ENCODE data around the gene INPP5E. TPM values are rescaled to one million over a fixed set of nuclear protein-coding genes. Genes with fewer than 3 reads are reported as not detected.

The INPP5E gene
- total RNA-seq, 1 donor from 2014 or later = 23.3 TPM

- Mint-ChIP-seq H3K27ac (no peak overlapping the region), H3K4me3 (no peak overlapping the region), H3K4me1 (peaks cover 21% of the 10 kb centered on the region), H3K36me3 (peaks cover 3% of the 10 kb centered on the region), H3K9me3 (no peaks in the 10 kb centered on the region), H3K27me3 (ENCODE audit: low read depth) (no peaks in the 10 kb centered on the region)
- TF ChIP-seq, protein P1, sequence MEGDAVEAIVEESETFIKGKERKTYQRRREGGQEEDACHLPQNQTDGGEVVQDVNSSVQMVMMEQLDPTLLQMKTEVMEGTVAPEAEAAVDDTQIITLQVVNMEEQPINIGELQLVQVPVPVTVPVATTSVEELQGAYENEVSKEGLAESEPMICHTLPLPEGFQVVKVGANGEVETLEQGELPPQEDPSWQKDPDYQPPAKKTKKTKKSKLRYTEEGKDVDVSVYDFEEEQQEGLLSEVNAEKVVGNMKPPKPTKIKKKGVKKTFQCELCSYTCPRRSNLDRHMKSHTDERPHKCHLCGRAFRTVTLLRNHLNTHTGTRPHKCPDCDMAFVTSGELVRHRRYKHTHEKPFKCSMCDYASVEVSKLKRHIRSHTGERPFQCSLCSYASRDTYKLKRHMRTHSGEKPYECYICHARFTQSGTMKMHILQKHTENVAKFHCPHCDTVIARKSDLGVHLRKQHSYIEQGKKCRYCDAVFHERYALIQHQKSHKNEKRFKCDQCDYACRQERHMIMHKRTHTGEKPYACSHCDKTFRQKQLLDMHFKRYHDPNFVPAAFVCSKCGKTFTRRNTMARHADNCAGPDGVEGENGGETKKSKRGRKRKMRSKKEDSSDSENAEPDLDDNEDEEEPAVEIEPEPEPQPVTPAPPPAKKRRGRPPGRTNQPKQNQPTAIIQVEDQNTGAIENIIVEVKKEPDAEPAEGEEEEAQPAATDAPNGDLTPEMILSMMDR (IDR thresholded peaks at IDR 0.05; ENCODE audit: unreplicated experiment) = no peak
- no peak for DNase-seq (ENCODE audit: low spot score in 2 of 2, unreplicated experiment in 2 of 2)
Measured at GRCh38 chr9:136434580-136435169, 5.0 kb downstream of the INPP5E start.

DNA sequence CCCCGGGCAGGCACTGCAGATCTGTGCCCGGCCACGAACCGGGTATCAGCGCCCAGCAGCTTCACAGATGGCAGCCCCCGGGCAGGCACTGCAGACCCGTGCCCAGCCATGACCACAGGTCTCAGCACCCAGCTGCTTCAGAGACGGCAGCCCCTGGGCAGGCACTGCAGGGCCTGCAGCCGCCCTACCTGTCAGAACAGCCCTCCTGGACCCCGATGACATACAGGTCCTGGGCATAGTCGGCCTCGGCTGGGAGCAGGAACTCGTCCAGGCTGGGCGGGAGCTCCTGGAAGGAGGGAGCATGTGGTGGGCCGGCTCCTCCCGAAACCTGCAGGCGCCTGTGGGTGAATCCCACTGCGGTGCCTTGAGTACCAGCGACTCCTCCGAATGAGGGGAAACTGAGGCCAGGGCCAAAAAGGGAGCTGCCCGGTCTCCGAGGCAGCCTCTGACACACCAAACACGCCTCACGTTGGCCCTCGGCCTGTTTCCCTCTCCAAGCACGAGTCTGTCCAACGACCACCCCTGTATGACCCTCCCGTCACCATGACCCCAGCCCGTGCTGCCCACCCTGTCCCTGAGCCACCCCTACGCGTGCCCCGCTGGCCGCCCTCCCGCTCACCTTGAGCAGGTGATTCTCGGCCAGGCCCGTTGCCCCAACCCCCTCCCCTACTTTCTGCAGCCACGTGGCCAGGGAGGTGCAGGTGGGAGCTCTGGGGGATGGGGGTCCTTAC lies 5.6 kb downstream of the INPP5E start:
- Mint-ChIP-seq H3K4me1 (peaks cover 21% of the 10 kb centered on the region), H3K9me3 (no peaks in the 10 kb centered on the region), H3K36me3 (peaks cover 3% of the 10 kb centered on the region), H3K27ac (no peak overlapping the region), H3K27me3 (ENCODE audit: low read depth) (no peaks in the 10 kb centered on the region), H3K4me3 (no peak overlapping the region)
- no peak for DNase-seq (ENCODE audit: low spot score in 2 of 2, unreplicated experiment in 2 of 2)
- TF ChIP-seq, protein P1 (IDR thresholded peaks at IDR 0.05; ENCODE audit: unreplicated experiment) = no peak

- no peak overlapping the region for H3K27ac Mint-ChIP-seq
- no peaks in the 10 kb centered on the region for H3K9me3 Mint-ChIP-seq
- H3K27me3 Mint-ChIP-seq (ENCODE audit: low read depth) = no peaks in the 10 kb centered on the region
- TF ChIP-seq, protein P1 (IDR thresholded peaks at IDR 0.05; ENCODE audit: unreplicated experiment) = no peak
- H3K4me1 Mint-ChIP-seq = peaks cover 18% of the 10 kb centered on the region
- no peak overlapping the region for H3K4me3 Mint-ChIP-seq
- no peak for DNase-seq (ENCODE audit: low spot score in 2 of 2, unreplicated experiment in 2 of 2)
- H3K36me3 Mint-ChIP-seq = peaks cover 6% of the 10 kb centered on the region
Measured at GRCh38 chr9:136433043-136433715, 6.5 kb downstream of the INPP5E start.

DNA sequence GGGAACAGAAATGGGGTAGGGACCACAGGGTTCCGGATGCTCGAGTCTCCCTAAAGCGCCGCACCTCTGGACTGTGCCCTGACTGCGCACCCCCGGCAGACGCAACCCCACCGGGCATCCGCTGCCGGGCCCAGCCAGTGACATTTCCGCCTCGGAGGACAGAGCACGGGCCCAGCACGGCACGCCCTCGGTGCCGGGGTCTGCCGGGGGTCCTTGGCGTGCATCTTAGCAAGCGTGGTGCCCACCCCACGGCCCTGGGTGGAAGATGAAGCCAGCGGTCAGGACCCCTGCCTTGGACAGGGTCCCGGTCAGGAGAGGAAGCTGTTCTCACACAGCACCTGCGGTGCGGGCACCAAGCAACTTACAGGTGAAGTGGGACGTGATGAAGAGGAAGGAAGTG lies 7.1 kb downstream of the INPP5E start:
- peaks cover 6% of the 10 kb centered on the region for H3K36me3 Mint-ChIP-seq
- H3K27me3 Mint-ChIP-seq (ENCODE audit: low read depth) = no peaks in the 10 kb centered on the region
- H3K27ac Mint-ChIP-seq = no peak overlapping the region
- no peaks in the 10 kb centered on the region for H3K9me3 Mint-ChIP-seq
- no peak overlapping the region for H3K4me3 Mint-ChIP-seq
- TF ChIP-seq, protein P1 (IDR thresholded peaks at IDR 0.05; ENCODE audit: unreplicated experiment) = no peak
- no peak for DNase-seq (ENCODE audit: low spot score in 2 of 2, unreplicated experiment in 2 of 2)
- H3K4me1 Mint-ChIP-seq = peaks cover 13% of the 10 kb centered on the region

DNA sequence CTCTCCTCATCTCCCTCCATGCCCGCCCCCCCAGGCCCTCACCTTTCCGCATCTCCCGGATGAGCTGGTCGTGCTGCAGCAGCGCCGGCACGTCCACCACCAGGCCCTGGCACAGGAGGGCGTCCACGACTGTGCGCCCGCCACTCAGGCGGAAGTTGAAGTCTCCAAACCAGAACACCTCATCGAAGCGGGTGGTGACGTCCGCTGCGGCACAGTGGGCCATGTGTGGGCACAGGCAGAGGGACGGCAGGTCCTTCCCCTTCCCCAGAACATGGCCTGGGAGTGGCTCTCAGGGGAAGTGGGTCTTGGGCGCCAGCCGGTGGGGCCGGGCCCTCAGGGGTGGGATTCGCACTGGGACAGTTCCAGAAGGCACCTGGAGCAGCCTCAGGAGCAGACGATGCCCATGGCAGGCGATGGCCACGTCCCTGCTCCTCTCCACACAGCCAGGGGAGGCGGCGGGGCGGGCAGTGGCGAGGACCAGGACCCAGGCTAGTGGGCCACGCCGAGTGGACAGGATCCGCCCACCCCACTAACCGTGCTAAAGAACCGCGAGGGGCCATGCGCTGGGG lies 7.8 kb downstream of the INPP5E start:
- peaks cover 8% of the 10 kb centered on the region for H3K36me3 Mint-ChIP-seq
- H3K27me3 Mint-ChIP-seq (ENCODE audit: low read depth) = no peaks in the 10 kb centered on the region
- TF ChIP-seq, protein P1 (IDR thresholded peaks at IDR 0.05; ENCODE audit: unreplicated experiment) = no peak
- H3K4me3 Mint-ChIP-seq = no peak overlapping the region
- H3K9me3 Mint-ChIP-seq = no peaks in the 10 kb centered on the region
- peaks cover 6% of the 10 kb centered on the region for H3K4me1 Mint-ChIP-seq
- H3K27ac Mint-ChIP-seq = no peak overlapping the region
- DNase-seq (ENCODE audit: low spot score in 2 of 2, unreplicated experiment in 2 of 2) = no peak
